GM13976 (cell line): Measurements from ENCODE around the gene PTPN5.

ENCODE experiments used
- DNase-seq: peaks from one replicate; pipeline ENCODE4 v3.0.0; 2012; ENCODE audit warnings: low spot score
- in situ Hi-C: fragments of 300-500 bp; cut with MboI; formaldehyde crosslinking; loops from one replicate; pipeline ENCODE4 v1.12.0; 2022; ENCODE audit warnings: low sequenced_read_pairs, mixed read lengths, inconsistent platforms; ENCODE audit not compliant: unreplicated experiment
- TF ChIP-seq, protein P1 (sequence below): IDR thresholded peaks from 2 replicates; pipeline ENCODE4 v1.5.1; 2012; ENCODE audit warnings: borderline replicate concordance, mild to moderate bottlenecking; ENCODE audit not compliant: insufficient read depth; ENCODE audit errors: extremely low read depth, missing control alignments, control extremely low read depth

PTPN5 gene

DNA sequence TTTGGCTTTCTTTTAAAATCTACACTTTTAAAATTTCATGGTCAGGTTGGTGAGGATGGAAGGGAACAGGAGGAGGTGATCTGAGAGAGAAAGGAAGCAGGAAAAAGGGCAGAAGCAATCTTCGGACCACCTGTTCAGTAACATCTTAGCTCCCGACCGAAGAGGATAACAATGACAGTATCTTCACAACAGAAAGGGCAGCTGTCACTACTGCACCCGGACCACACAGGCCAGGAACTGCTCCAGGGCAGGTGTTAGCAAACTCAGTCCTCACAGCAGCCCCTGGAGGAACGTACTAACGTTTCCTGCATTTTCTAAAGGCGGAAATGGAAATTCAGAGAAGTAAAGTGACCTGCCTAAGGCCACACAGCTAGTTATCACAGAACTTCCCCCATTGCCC, 16.8 kb downstream of the PTPN5 start:
- no peak for DNase-seq
- in situ Hi-C loops: no loop called here
- TF ChIP-seq, protein P1, sequence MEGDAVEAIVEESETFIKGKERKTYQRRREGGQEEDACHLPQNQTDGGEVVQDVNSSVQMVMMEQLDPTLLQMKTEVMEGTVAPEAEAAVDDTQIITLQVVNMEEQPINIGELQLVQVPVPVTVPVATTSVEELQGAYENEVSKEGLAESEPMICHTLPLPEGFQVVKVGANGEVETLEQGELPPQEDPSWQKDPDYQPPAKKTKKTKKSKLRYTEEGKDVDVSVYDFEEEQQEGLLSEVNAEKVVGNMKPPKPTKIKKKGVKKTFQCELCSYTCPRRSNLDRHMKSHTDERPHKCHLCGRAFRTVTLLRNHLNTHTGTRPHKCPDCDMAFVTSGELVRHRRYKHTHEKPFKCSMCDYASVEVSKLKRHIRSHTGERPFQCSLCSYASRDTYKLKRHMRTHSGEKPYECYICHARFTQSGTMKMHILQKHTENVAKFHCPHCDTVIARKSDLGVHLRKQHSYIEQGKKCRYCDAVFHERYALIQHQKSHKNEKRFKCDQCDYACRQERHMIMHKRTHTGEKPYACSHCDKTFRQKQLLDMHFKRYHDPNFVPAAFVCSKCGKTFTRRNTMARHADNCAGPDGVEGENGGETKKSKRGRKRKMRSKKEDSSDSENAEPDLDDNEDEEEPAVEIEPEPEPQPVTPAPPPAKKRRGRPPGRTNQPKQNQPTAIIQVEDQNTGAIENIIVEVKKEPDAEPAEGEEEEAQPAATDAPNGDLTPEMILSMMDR: no peak

GRCh38 chr11:18773681-18774080, 17.9 kb downstream of the PTPN5 start:
- in situ Hi-C loops: no loop called here
- TF ChIP-seq, protein P1: no peak

DNA sequence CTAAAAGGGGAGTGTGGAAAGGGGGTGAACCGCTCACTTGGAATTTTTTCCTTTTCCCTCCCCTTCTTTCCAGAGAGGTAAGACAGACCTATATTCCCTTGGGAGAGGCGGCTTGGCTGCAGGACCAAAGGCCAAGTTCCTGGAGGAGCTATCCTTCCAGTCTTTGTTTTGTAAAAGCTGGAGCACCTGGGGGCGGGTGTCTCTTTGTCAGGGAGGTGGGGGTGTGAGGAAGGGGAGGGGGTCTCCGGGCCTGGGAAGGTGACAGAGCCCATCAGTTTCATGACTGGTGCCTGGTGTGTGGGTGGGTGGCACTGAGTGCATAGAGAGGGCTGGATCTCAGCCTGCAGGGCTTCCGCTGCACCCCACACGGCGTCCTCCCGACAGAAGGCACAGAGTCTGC, 18.5 kb downstream of the PTPN5 start:
- TF ChIP-seq, protein P1: no peak
- DNase-seq: no peak
- in situ Hi-C loops: no loop called here

More at GRCh38 chr11:18773681-18774080, 17.9 kb downstream of the PTPN5 start:
- no peak for DNase-seq

DNA sequence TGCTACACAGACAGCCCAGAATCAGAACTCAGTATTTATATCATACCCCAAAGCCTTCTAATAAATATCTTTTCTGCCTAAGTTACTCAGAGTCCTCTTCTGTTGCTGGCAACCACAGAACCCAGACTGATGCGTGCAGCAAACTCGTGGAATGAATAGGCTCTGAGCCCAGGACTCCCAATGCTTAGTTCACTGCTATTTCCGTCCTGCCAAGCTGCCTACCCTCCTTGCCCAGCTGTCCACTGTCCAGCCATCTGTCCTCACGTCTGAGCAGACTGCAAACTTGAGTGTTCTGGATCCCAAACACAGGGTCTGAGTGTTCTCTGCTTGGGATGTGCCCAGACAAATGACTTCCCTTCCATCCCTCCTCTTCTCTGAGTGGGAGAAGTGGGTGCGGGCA, 19.4 kb downstream of the PTPN5 start:
- TF ChIP-seq, protein P1: no peak
- in situ Hi-C loops: no loop called here
- DNase-seq: no peak

- in situ Hi-C loops: no loop called here
- TF ChIP-seq, protein P1: no peak
- DNase-seq: no peak
Measured at GRCh38 chr11:18771266-18772035, 20.1 kb downstream of the PTPN5 start.

DNA sequence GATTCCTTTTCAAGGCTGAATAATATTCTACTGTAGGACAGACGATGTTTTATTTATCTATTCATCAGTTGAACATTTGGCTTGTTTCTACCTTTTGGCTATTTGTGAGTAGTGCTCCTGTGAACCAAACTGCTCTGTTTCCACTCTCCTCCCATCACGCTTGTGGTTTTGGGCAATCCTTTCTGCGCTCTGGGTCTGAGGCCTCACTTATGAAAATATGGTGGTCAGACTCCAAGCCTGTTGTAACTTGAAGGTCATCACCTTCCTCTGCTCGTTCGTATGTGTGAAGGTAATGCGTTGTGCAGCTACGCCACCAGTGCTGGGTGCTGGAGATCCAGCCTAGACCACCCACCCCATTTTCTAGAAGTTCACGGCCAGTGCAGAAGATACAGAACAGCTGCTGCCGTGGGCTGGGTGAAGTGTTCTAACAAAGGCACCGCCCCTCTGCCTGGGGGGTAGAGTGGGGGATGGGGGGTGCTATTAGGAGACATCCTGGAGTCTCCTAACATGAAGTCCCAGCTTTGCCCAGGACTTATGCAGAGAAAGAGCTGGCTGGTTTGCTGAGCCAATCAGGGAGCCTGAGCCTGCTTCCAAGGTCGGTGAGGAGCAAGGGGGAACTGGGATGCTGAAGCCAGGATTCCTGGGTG, 21.0 kb downstream of the PTPN5 start:
- TF ChIP-seq, protein P1: no peak
- in situ Hi-C loops: no loop called here
- no peak for DNase-seq
